NCI-H2227 (cell line): ENCODE results near the gene NCKAP5L.
"Not testable (repeated sequence)": the region's sequence is repeated elsewhere in the genome, so short reads cannot be mapped to it uniquely, and the experiment has no call there.

Source experiments
- DNase-seq: peaks from one replicate; lab custom pipeline; 2025; ENCODE audit not compliant: unreplicated experiment; lab: John Stamatoyannopoulos, UW

NCKAP5L gene

GRCh38 chr12:49784756-49785409 lies 43.3 kb downstream of the NCKAP5L start:
- DNase-seq = no peak

GRCh38 chr12:49783917-49784676 lies 44.1 kb downstream of the NCKAP5L start:
- DNase-seq = peak; percentile 4

DNA sequence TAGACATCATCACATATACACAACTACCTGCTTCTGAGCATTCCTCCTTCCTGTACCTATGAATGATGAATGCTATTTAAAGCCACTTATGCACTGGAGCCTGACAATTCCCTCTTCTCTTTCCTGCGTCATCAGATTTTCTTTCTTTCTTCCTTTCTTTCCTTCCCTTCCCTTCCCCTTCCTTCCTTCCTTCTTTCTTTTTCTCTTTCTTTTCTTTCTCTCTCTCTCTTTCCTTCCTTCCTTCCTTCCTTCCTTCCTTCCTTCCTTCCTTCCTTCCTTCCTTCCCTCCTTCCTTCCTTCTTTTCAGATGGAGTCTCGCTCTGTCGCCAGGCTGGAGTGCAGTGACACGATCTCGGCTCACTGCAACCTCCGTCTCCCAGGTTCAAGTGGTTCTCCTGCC lies 47.3 kb downstream of the NCKAP5L start:
- not testable (repeated sequence) for DNase-seq

DNA sequence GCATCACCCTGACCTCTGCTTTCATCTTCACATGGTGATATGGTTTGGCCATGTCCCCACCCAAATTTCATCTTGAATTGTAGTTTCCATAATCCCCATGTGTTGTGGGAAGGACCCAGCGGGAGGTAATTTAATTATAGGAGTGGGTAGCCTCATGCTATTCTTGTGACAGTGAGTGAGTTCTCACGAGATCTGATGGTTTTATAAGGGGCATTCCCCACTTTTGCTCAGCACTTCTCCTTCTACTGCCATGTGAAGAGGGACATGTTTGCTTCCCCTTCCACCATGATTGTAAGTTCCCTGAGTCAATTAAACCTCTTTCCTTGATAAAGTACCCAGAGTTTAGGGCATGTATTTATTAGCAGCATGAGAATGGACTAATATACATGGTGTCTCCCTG lies 48.6 kb downstream of the NCKAP5L start:
- DNase-seq = no peak

DNA sequence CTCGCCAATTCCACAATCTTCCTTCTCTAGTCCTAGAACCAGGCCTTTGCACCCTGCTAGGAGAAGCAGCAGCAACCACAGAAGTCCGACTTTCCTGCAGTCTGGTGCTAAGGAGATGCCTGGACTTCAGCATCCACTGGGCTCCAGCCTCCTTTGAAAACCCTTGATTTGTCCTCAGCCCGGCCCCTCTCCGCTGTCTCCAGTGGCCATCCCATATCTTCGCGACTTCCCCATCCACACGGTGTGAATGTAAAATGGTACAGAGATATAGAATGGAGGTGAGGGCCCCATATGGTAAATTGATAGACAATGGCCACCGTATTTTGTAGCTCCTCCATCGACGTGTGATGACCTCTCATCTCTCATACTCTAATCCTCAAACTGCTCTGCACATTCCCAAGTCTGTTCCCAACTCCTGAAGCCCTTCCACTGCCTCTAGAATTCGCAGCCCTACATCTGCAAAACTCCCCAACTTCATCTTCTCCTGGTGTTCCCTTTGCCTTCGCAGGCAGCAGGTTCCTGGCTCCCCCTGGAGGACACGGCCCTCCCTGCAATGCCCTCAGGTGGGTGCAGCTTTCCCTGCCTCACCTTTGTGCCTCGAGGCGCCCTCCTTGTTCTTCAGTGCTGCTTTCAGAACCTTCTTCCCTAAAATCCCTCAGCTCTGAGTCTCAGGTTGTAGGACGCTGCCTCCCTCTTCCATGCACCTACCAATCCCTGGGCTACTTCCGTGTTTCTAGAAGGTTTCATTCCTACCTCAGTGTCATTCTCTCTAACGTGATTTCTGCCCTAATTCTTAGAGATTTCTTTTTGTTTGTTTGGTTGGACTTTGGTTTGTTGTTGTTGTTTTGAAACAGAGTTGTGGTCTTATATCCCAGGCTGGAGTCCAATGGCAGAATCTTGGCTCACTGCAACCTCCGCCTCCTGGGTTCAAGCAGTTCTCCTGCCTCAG lies 50.1 kb downstream of the NCKAP5L start:
- DNase-seq = peak; percentile 33

DNA sequence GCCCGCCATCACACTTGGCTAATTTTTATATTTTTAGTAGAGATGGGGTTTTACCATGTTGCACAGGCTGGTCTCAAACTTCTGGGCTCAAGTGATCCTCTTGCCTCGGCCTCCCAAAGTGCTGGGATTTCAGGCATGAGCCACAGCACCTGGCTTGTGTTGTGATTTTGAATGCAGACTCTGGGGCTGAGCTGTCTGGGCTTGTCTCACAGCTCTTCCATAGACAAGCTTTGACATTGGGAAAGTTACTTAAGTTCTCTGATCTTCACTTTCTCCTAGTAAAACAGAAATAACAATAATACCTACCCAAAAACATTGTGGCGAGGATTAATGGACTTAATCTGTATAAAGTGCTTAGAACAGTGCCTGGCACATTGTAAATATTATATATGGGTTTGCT lies 50.9 kb downstream of the NCKAP5L start:
- DNase-seq = no peak

DNA sequence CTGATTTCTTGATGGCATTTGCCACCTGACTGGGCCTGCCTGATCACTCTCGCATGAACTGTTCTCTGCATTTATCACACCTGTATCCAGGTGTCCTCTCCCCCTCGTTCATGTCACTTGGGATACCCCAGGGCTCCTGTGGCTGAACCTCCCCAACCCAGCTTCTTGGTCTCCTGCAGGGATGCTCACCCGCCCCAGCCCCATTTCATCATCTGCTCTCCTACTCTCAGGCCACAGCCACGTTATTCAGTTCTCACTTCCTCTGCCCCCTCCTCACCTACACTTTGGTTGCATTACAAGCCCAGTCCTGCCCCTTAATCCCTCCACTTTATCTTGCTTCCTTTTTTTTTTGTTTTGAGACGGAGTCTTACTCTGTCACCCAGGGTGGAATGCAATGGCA lies 51.4 kb downstream of the NCKAP5L start:
- DNase-seq = no peak

DNA sequence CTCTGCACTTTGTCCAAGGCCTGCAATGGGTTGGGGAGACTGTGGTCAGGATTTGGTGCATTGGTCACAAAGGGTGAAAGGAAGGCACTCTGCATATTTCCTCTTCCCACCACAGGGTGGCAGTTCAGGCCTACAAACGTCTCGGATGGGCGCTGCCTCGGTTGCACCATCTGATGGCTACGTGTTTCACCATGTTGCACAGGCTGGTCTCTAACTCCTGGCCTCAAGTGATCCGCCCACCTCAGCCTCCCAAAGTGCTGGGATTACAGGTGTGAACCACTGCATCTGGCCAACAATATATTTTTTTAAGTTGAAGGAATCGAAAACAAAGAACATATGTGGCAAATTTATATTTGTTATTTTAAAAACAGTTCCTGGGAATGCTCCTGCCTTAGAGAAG lies 51.8 kb downstream of the NCKAP5L start:
- DNase-seq = peak; percentile 58

DNA sequence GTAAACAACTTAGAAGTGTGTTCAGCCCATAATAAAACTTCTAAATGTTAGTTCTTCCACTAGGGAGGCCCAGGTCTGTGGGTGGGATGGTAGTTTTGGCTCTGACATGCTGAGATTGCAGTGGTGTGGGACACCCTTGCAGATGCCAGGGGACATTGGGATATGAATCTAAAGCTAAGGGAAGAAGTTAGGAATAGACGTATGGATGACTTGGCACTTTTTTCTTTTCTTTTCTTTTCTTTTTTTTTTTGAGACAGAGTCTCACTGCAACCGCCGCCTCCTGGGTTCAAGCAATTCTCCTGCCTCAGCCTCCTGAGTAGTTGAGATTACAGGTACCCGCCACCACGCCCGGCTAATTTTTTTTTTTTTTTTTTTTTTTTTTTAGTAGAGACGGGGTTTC lies 55.1 kb downstream of the NCKAP5L start:
- DNase-seq = not testable (repeated sequence)

DNA sequence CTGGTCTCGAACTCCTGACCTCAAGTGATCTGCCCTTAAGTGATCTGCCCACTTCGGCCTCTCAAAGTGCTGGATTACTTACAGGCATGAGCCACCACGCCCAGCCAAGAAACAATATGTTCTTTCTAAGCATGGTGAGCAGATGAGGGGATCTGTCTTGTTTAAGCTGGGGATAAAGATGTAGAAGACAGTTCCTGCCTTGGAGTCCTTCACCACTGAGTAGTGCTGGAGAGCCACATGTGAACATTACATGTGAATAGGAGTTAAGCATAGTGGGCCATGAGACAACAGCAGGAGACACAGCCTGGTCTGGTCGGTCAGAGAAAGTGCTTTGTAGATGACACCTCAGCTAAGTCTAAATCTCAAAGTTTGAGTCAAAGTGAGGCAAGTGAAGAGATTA lies 60.9 kb downstream of the NCKAP5L start:
- DNase-seq = no peak

GRCh38 chr12:49766115-49766455 lies 62.1 kb downstream of the NCKAP5L start:
- DNase-seq = no peak

DNA sequence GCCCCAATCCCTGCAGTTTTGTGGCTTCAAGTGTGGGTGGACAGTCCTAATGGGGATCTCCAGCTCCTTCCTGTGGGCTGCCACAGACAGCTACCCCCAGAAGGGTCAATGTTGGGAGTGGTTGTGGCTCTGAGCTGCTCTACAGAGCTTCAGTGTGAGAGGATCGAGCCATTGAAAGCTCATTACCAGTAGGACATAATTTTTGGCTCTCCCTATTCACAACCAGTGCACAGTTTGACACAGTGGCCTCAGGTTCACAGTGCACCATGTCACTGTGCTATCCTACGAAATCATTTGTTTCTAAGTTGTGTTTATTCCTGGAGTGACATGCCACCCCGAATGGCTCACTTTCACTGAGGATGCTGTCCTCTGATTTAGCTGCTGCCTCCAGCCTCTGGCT lies 64.1 kb downstream of the NCKAP5L start:
- DNase-seq = no peak

GRCh38 chr12:49763006-49763591 lies 65.1 kb downstream of the NCKAP5L start:
- DNase-seq = peak; percentile 61

DNA sequence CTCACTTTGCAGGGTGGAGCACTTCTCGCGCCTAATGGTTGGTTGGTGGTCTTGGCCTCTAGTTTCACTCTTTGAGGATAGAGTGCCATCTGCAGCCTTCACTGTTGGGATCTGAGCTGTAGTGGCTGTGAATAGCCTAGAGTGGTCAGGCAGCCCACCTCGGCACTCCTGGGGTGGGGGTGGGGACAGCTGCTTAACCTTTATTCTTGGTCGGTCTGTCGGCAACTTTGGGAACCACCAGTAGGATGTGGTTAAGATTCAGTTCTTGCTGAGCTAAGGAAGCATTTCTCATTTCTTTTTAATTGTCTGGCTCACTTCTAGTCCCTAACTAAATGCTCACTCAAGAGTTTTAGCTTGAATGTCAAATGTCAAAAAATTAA lies 65.8 kb downstream of the NCKAP5L start:
- no peak for DNase-seq

DNA sequence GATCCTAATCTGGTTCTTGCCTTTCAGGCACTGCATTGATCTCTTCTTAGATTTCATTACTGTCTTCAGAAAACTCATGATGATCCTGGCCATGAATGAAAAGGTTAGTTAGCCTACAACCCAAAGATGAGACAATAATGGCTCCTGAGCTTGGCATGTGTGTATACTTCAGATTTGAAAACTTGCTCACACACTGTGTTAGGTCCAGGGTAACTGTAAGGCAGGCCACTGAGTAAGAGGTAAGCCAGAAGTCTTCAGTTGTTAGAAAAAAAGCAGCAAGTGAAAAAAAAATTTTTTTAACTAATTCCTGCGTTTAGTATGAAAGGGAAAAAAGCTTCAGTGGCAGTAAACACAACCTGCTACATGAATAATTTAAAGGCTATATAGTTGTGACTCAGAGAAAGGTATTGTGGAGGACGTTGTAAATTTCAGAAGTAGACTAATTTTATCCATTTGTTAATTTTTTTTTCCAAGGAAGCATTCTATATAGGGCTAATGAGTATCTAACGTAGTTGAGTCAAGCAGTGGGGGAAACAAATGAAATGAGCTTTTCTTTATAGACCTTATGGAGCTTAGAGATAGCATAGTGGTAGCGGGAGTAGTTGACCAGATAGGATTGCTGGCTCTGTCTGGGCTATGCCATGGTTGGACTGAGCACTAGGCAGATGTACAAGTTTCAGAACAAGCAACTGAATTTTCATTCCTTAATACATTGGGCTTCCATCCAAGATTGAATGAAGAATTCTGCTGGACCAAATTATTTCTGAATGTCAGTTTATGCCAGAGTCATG lies 66.3 kb downstream of the NCKAP5L start:
- no peak for DNase-seq

- no peak for DNase-seq
Measured at GRCh38 chr12:49750996-49751393, 77.2 kb downstream of the NCKAP5L start.

DNA sequence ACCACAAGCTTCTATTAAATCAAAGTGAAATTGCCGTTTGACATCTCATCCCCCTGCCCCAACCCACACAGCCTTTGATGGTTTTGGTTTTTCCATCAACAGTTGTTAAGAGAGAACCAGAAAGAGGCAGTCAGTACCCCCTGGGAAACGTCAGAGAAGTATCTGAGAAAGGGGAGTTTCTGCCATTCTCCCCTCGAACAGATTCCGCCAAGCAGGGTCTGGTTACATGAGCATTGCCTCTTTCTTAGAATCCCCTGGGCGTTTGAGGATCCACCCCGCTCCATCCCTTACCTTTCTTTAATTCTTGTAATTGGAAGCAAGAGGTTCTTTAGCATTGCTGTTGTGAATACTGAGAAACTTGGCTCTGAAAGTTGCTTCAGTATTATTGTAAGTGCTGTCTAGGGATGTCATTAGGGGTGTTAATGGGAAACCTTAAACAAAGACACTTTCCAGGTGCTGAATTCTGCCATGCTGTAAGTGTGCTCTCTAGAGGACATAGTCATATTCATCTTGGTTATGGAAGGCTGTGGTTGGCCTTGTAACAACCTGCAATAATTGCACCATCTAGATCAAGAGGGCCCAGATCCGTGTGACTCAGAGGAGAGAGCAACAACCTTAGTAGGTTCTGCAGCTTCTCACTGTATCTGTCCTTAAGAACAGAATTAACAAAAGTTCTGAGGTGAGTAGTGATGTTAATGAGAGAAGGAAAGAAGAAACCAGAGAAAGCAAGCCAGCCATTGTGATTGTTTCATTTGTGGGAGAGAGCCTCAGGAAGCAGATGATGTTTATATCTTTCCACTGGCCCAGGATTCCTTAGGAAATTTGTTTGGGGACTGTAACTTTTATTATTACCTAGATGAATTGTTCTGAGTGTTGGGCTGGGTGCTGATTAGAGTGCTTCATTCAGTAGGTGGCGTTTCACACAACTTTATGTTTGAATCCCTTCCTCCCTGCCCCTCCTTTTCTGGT lies 77.9 kb downstream of the NCKAP5L start:
- no peak for DNase-seq

DNA sequence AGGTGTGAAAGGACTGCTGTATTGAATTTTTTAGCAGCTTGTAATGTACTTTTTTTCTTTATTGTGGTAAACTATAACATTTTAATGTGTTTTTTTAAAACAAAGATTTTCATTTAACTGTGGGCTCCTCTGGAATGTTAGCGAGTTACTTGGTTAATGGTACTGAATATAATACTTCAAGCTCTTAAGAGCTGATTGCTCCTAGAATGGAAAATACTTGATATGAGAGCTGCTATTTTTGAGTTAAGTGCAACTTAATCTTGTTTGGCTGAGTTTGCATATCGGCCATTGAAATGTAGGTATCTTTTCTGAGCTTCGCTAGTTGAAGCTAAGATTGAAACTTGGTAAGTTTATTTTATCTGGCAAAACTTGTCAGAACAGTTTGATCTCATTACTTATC lies 79.4 kb downstream of the NCKAP5L start:
- DNase-seq = no peak

- DNase-seq = no peak
Measured at GRCh38 chr12:49748306-49748705, 79.9 kb downstream of the NCKAP5L start.
